GM15510 (cell line): Measurements from ENCODE around the gene C1orf52.

Experiments
- POLR2A ChIP-seq: IDR thresholded peaks from 3 replicates; pipeline ENCODE4 v1.6.1; 2011; ENCODE audit warnings: borderline replicate concordance; ENCODE audit not compliant: insufficient read length; ENCODE audit errors: extremely low read depth

Gene C1orf52

DNA sequence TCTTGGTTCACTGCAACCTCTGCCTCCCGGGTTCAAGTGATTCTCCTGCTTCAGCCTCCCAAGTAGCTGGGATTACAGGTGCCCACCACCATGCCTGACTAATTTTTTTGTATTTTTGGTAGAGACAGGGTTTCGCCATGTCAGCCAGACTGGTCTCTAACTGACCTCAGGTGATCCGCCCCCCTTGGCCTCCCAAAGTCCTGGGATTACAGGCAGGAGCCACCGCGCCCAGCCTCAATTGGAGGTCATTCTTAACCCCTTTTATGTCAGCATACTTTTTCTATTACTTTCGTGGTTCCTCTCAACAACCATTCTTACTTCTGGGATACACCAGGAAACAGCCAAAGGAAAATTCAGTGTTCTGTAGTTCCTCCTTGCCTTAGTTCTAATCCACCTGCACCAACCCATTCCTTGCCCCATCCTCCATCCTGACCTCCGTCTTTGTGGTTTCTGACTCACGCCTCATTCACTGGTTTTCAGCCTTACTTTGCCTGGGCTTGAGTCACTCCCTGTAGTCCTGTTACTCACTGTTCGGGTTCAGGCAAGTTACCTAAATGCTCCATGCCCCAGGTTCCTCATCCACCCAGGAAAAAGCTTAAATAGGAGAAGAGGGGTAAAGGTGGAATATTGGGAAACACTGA, 29.9 kb upstream of the C1orf52 start:
- TF ChIP-seq POLR2A = no peak

DNA sequence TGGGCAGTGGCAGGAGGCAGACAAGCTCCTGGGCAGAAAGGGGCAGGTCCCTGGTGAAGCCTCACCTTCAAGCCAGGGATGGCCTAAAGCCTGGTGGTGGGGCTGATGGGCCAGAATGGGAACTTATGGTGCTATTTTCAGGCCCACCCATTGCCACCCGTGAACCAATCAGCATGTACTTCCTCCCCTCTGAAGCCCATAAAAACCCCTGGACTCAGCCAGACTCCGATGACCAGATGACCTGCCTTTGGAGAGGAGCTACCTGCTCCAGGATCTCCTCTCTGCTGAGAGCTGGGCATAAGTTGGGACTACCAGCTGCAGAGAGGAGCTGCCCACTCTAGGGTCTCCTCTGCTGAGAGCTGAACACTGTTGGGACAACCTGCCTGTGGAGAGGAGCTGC, 24.7 kb upstream of the C1orf52 start:
- TF ChIP-seq POLR2A = no peak

DNA sequence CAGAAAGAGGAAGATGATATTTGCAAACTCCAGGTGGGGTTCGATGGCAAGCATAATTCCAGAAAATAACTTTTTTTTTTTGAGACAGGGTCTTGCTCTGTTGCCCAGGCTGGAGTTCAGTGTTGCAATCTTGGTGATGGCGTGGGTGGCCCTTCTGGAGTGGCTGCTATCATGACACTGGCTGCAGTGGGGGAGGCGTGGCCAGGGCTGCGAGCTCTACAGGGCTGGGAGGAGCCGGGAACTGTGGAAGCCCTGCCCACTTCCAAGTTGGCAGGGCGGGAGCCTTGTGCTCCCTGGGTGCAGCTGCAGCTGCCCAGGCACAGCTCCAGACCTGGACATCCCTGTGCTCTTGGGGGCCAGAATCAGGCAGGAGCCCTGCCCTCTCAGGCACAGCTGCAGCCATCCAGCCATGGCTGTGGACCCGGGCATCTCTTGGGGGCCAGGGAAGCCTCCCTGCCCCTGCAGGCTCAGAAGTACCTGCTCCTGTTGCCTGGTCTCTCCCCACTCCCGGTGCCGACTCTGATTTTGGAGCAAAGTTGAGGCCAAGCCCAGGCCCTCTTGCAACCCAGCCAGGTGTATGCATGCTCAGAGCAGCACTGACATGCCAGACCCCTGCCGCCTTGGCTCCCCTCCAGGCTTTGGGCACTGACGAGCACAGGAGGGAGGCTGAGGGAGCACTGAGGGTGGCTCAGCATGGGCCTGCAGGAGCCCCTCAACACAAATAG, 24.2 kb upstream of the C1orf52 start:
- TF ChIP-seq POLR2A = no peak

DNA sequence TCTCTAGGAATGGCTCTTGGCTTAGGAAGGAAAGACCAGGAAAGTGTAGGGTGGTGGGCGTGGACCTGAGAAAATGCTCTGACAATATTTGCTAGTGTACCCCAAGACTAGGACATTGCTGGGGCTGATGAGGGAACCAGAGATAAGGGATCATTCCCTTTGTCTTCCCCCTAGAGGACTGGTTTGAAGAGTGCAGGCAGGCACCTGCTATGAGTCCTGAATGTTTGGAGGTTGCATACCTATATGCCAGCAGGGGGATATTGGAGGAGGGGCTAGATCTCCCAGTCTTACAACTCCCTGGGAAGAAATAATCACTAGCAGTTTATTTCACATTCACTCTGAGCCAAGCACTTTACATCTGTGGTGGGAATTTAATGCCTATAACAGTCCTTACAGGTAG, 23.0 kb upstream of the C1orf52 start:
- no peak for TF ChIP-seq POLR2A

DNA sequence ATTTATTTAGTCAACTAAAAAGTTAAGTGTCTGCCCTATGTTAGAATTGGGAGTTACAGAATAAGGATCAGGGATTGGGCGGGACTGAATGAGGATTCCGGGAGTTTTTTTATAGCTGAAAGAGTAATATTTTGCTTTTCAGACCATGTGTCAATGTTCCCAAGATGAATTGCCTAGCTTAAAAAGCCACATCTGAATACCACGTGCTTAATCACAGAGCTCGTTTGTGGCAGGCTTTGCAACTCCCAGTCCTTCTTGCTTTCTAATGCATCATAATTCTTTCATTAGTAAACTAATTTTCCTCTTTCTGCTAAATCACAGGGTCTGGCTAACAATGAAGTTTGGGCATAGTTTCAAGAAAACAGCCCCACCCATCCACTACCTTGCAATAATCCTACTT, 21.2 kb upstream of the C1orf52 start:
- no peak for TF ChIP-seq POLR2A

DNA sequence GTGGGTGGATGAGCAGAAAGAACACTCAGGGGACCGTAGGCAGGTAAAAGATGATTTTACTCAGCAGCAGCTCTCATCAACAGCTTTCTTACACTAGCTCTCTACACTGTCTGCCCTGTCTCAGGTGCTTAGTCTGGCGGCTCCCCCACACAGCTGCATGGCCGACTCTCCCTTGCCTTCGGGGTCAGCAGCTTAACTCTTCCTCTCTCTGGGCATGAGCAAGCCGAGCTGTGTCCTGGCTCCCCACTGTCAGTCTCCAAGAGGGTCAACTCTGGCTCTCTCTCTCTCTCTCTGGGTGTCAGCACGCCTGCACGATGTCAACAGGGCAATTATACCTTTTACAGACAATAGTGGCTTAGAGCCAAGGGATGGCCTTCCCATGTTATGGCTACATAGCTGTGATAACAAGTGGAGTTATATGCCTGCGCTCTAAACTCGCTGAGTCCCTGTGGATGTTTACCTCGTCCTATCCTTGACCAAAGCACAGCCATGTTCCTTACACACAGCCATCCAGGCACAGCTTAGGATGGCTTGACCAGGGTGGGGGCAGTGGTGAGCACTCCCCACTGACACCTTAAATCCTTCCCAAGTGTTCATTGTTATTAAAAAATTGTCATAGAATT, 20.1 kb upstream of the C1orf52 start:
- no peak for TF ChIP-seq POLR2A

DNA sequence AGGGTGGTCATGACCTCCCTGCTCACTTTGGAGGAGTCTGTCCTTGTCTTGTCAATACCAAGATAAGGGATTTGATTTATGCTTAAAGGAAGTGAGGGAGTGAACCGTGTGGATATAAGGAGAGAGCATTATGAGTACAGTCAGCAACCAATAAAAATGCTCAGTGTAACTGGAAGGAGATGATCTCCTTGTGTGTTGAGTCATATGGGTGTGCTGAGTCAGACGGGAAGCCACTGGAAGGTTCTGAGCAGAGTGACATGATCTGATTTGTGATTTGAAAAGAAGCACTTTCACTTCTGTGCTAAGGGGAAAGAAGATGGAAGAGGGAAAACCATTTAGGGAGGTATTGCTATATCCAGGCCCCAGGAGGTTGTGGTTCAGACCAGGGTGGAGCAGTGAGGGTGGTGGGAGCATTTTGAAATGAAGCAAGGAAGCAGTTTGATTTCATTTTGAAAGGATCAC, 19.4 kb upstream of the C1orf52 start:
- no peak for TF ChIP-seq POLR2A

DNA sequence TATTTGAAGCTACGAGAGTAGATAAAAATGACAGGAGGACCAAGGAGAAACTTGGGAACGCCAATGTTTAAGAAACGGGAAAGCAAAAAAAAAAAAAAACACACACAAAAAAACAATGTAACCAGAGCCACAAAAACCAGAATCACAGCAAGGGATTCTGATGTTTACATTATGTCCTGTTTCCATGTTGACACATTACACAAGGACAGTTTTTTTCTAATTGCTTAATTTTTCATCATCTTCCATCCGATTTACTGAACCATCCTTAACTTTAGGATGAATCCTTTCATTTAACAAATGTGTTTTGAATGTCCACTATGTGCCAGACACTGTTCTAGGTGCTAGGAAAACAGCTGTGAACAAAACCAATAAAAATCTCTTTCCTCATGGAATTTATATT, 18.3 kb upstream of the C1orf52 start:
- no peak for TF ChIP-seq POLR2A

DNA sequence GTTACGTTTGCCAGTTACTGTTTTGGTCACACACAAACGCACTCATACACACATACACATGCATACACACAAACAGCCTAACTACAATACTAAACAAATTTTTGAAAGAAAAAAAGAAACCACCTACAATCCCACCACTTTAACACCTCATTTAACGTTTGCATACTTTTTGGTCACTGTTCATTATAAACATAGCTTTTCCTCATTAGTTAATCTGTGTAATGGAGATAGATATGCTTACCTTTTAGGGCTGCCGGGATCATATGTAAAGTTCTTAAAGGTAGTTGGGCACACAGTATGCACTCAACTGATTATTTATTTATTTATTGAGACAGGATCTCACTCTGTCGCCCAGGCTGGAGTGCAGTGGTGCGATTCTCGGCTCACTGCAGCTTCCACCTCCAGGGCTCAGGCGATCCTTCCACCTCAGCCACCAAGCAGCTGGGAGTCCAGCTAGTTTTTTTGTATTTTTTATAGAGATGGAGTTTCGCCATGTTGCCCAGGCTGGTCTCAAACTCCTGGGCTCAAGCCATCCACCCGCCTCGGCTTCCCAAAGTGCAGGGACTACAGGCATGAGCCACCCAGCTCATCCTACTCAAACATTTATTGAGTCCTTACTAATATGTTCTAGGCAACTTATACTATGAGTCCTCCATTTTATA, 17.6 kb upstream of the C1orf52 start:
- no peak for TF ChIP-seq POLR2A

DNA sequence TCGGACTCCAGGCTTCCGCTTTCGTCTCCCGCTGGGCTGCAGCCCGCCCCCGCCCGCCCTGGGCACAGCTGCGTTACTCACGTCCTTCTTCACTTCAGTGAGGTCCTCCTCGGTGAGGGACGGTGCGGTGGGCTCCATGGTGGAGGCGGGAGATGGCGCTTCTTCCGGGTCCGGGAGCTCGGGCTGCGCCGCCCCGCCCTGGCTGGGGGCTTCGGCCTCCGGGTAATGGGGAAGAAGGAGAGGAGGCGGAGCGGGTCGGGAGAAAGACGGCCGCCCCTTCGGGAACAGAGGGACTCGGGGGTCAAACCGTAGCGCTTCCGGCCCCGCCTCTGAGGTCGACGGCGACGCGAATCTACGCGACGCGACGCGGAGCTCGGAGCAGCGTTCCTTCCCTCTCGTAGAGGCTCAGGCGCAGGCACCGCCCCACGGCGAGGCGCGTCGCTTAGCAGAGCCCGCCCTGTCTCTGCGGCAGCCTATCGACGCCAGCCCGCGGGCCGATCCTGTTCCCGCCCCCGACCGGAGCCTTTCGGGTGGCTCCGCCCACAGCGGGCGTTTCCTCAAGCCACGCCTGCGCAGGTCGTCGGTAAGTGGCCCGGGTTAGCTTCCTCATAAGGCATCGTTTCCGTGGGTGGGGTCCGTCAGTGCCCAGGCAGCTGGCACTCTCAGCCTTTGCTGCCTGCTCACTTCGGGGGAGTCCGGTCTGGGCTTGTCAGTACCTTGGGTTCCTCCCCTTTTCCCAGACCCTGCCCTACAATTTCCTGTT, 16.9 kb upstream of the C1orf52 start, which contains the start of gene BCL10:
Gene BCL10 (minus strand): TSS at position 418 of the 763 bp plus-strand sequence. CDS start 280 bp downstream, at position 138.
- peak; percentile 73 for TF ChIP-seq POLR2A

DNA sequence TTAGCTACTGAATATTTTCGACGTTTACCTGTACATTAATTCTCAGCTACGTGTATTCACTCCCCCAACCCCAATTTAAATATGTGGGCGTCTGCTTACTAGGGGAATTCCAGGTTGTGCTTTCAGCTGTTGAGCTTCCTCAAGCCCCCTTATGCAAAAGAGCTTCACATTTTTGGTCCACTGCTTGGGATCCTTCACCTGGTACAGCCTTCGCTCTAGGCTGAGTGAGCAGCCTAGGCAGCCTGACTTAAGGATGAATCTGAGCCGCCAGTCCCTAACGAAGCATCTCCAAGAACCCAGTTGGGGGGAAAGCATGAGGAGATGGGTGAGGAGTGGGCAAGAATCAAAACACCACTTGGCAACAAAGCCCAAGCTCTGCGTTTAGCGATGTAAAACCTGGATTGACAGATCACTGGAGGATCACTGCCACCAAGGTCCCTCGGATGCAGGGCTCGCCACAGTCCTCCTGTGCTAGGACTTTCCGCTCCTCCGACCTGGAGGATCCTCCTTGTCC, 16.3 kb upstream of the C1orf52 start:
- TF ChIP-seq POLR2A = peak; percentile 31

DNA sequence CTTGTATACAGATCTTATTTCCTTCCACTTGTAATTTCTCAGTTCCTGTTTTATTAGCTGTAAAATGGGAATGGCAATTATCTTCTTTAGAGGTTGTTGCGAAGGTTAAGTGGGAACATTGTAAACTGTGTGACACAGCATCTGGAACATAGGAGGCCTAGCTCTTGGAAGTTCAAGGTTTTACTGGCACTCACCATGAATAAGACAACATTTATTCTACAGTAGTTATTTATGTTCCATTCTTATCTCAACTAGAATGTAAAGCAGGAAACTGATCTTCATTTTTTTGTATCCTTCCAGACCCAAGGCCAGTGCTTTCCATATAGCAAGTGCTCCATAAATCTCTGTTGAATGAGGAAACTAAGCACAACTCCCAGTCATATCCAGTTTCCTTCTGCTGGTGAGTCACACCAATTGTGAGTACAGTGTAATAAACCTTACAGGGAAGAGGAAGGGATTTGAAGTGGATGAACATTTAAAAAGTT, 15.5 kb upstream of the C1orf52 start:
- no peak for TF ChIP-seq POLR2A

DNA sequence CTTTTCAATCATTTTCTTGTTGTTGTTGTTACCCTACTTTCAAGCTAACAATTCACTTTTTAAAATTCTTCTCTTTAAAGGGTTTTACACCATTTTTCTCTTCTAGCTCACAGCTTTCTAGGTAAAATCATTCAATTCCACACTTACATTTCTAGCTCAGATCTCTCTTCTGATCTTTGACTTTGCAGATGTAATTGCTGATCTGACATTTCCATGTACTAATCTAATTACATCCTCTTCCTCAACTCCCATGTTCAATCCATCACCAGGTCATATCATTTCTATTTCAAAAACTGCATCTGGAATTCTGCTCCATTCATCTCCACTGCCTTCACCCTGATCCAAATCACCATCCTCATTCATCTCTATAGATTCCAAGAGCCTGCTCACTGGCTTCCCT, 13.9 kb upstream of the C1orf52 start:
- no peak for TF ChIP-seq POLR2A
